ENCODE results near the gene DNAJC27.

DNA sequence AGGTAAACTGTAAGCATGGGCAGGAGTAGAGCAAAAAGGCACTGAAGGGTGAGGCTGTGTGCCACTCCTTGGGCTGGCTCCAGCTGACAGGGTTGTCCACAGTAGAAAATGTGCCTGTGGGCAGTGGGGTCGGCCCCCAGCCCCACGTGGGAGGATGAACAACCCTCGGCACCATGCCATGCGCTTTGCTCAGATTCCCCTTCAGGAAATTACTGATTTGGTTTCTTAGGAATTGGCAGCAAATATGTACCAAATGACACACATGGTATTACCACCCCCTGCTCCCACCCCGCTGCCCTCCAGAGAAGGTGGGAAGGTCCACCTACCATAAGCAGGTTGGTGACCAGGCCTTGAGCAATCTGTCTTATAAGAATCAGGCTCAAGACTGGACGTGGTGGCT, 65.3 kb downstream of the DNAJC27 start:
- TF ChIP-seq, protein P1, sequence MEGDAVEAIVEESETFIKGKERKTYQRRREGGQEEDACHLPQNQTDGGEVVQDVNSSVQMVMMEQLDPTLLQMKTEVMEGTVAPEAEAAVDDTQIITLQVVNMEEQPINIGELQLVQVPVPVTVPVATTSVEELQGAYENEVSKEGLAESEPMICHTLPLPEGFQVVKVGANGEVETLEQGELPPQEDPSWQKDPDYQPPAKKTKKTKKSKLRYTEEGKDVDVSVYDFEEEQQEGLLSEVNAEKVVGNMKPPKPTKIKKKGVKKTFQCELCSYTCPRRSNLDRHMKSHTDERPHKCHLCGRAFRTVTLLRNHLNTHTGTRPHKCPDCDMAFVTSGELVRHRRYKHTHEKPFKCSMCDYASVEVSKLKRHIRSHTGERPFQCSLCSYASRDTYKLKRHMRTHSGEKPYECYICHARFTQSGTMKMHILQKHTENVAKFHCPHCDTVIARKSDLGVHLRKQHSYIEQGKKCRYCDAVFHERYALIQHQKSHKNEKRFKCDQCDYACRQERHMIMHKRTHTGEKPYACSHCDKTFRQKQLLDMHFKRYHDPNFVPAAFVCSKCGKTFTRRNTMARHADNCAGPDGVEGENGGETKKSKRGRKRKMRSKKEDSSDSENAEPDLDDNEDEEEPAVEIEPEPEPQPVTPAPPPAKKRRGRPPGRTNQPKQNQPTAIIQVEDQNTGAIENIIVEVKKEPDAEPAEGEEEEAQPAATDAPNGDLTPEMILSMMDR (IDR thresholded peaks at IDR 0.05) = no peak
- TF ChIP-seq EP300 (IDR thresholded peaks at IDR 0.05) (no peak), POLR2A (IDR thresholded peaks at IDR 0.05) (no peak)

Data from tibial nerve (tissue), 4 donors.